Keratinocyte (primary cell): ENCODE measurements around the gene GDF2. TPM values are rescaled to one million over a fixed set of nuclear protein-coding genes. Genes with fewer than 3 reads are reported as not detected.

Experiments
- DNase-seq: peaks from one replicate; pipeline ENCODE4 v3.0.0-alpha.2; 2011; ENCODE audit warnings: low read depth, missing footprints, low spot score
- FAIRE-seq: peaks from 2 replicates; lab custom pipeline; 2011; peaks lifted over from hg19 to GRCh38; lab: Jason Lieb, UNC
- H2AFZ ChIP-seq: 2 replicates; pipeline ENCODE4 v1.6.0; 2012; ENCODE audit warnings: low read length, control low read depth, inconsistent platforms; ENCODE audit not compliant: control insufficient read depth
- H3K27ac ChIP-seq: 2 replicates; pipeline ENCODE4 v1.5.1; 2011; ENCODE audit warnings: low read length; ENCODE audit not compliant: control insufficient read depth, insufficient read depth
- H3K27me3 ChIP-seq: 3 replicates; pipeline ENCODE4 v1.6.0; 2011; ENCODE audit warnings: low read length; ENCODE audit not compliant: control insufficient read depth, insufficient read depth; ENCODE audit errors: extremely low read depth
- H3K36me3 ChIP-seq, 2 experiments: 2 replicates in 1 of 2; 3 replicates in 1 of 2; pipeline ENCODE4 v1.5.1; 2011; ENCODE audit warnings: low read length in 2 of 2, mild to moderate bottlenecking in 1 of 2; ENCODE audit not compliant: control insufficient read depth in 2 of 2, insufficient read depth in 2 of 2; ENCODE audit errors: extremely low read depth in 1 of 2
- H3K4me1 ChIP-seq: 3 replicates; pipeline ENCODE4 v1.5.1; 2011; ENCODE audit warnings: low read length; ENCODE audit not compliant: control insufficient read depth, insufficient read depth; ENCODE audit errors: extremely low read depth
- H3K4me2 ChIP-seq: 3 replicates; pipeline ENCODE4 v1.6.0; 2011; ENCODE audit warnings: low read depth, low read length; ENCODE audit not compliant: control insufficient read depth, insufficient read depth; ENCODE audit errors: extremely low read depth
- H3K4me3 ChIP-seq, 3 experiments: fragments of 200-600 bp in 1 of 3; sonication (generic) in 1 of 3; 2 replicates in 2 of 3; 3 replicates in 1 of 3; pipeline ENCODE4 v1.5.1; 2011 to 2016; ENCODE audit warnings: low read length in 3 of 3, mild to moderate bottlenecking in 3 of 3, control low read depth in 2 of 3, inconsistent platforms in 1 of 3, low read depth in 1 of 3, mixed read lengths in 1 of 3, mixed run types in 1 of 3, moderate library complexity in 1 of 3; ENCODE audit not compliant: control insufficient read depth in 2 of 3, insufficient read depth in 2 of 3; ENCODE audit errors: extremely low read depth in 1 of 3
- H3K79me2 ChIP-seq: 2 replicates; pipeline ENCODE4 v1.6.0; 2012; ENCODE audit warnings: low read length; ENCODE audit not compliant: control insufficient read depth, insufficient read depth
- H3K9ac ChIP-seq: 3 replicates; pipeline ENCODE4 v1.6.0; 2011; ENCODE audit warnings: low read length; ENCODE audit not compliant: control insufficient read depth, insufficient read depth; ENCODE audit errors: extremely low read depth
- H3K9me1 ChIP-seq: 3 replicates; pipeline ENCODE4 v1.6.0; 2011; ENCODE audit warnings: low read length; ENCODE audit not compliant: control insufficient read depth, insufficient read depth; ENCODE audit errors: extremely low read depth
- H3K9me3 ChIP-seq: 2 replicates; pipeline ENCODE4 v1.5.1; 2012; ENCODE audit warnings: low read depth, low read length; ENCODE audit not compliant: control insufficient read depth
- H4K20me1 ChIP-seq: 3 replicates; pipeline ENCODE4 v1.6.0; 2011; ENCODE audit warnings: low read length; ENCODE audit not compliant: control insufficient read depth, insufficient read depth; ENCODE audit errors: extremely low read depth
- EZH2 ChIP-seq: IDR thresholded peaks from one replicate; pipeline ENCODE4 v1.6.1; 2012; ENCODE audit warnings: inconsistent platforms, mild to moderate bottlenecking, low read length, moderate library complexity
- dilution Hi-C: fragments of 300-500 bp; cut with MboI; formaldehyde crosslinking; loops from one replicate; pipeline ENCODE4 v1.7.0; 2020; ENCODE audit warnings: low sequenced_read_pairs; ENCODE audit not compliant: extremely low pct_ligation_motif_present
- polyA plus RNA-seq, 5 experiments: library from polyadenylated mRNA; depleted of rRNA in 3 of 5; stranded (reverse) in 3 of 5; stranded (forward) in 1 of 5; unstranded in 1 of 5; fragments of >200 nt; gene quantifications; 1 replicate in 1 of 5; 2 replicates in 3 of 5; 3 replicates in 1 of 5; pipeline versions ENCODE4 v1.2.1 to v1.2.3, GENCODE V29; 2011 to 2012; ENCODE audit warnings: missing spikeins in 2 of 5, low read depth in 1 of 5, low replicate concordance in 1 of 5
- TF ChIP-seq, protein P1 (sequence below), 3 experiments: IDR thresholded peaks in 1 of 3; conservative IDR thresholded peaks in 1 of 3; optimal IDR thresholded peaks in 1 of 3; 2 replicates in 2 of 3; 3 replicates in 1 of 3; pipeline versions ENCODE3 to v1.5.1; 2011; ENCODE audit warnings: low read length in 3 of 3, mild to moderate bottlenecking in 3 of 3, moderate library complexity in 2 of 3, control low read depth in 1 of 3, inconsistent platforms in 1 of 3; ENCODE audit not compliant: insufficient read depth in 2 of 3; ENCODE audit errors: extremely low read depth in 1 of 3

Gene GDF2
- polyA plus RNA-seq, 1 donor (not counting 4 experiments of a cell fraction or from before 2014, with no cell fraction given) = not detected

DNA sequence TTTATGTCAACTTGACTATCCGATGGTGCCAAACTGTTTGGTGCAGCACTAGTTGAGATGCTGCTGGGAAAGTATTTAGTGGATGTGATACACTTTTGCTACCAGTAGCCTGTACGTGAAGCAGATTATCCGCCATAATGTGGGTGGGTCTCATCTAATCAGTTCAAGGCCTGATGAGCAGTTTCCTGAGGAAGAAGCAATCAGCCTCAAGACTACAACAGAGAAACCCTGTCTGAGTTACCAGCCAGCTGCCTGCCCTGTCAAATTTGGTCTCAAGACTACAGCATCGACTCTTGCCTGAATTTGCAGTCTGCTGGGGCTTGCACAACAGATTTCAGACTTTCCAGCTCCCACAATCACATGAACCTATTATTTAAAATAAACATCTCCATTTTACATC lies 15.1 kb downstream of the GDF2 start:
- Histone ChIP-seq H3K4me2 (no peak overlapping the region), H3K9ac (no peak overlapping the region), H3K27me3 (peaks cover 18% of the 10 kb centered on the region), H4K20me1 (no peaks in the 10 kb centered on the region), H3K79me2 (no peaks in the 10 kb centered on the region), H3K36me3 (no peaks in the 10 kb centered on the region), H3K4me3 (no peak overlapping the region), H2AFZ (no peak overlapping the region), H3K9me3 (no peaks in the 10 kb centered on the region), H3K27ac (no peak overlapping the region), H3K4me1 (no peaks in the 10 kb centered on the region), H3K9me1 (no peaks in the 10 kb centered on the region)
- dilution Hi-C loops = no loop called here
- no peak for TF ChIP-seq EZH2
- TF ChIP-seq, protein P1, sequence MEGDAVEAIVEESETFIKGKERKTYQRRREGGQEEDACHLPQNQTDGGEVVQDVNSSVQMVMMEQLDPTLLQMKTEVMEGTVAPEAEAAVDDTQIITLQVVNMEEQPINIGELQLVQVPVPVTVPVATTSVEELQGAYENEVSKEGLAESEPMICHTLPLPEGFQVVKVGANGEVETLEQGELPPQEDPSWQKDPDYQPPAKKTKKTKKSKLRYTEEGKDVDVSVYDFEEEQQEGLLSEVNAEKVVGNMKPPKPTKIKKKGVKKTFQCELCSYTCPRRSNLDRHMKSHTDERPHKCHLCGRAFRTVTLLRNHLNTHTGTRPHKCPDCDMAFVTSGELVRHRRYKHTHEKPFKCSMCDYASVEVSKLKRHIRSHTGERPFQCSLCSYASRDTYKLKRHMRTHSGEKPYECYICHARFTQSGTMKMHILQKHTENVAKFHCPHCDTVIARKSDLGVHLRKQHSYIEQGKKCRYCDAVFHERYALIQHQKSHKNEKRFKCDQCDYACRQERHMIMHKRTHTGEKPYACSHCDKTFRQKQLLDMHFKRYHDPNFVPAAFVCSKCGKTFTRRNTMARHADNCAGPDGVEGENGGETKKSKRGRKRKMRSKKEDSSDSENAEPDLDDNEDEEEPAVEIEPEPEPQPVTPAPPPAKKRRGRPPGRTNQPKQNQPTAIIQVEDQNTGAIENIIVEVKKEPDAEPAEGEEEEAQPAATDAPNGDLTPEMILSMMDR (optimal IDR thresholded peaks at IDR 0.05 in 1 of 3, IDR thresholded peaks at IDR 0.05 in 1 of 3, conservative IDR thresholded peaks at IDR 0.05 in 1 of 3; ENCODE audit: extremely low read depth in 1 of 3, insufficient read depth in 2 of 3, low read length in 3 of 3) = no peak
- no peak for FAIRE-seq
- DNase-seq = no peak

DNA sequence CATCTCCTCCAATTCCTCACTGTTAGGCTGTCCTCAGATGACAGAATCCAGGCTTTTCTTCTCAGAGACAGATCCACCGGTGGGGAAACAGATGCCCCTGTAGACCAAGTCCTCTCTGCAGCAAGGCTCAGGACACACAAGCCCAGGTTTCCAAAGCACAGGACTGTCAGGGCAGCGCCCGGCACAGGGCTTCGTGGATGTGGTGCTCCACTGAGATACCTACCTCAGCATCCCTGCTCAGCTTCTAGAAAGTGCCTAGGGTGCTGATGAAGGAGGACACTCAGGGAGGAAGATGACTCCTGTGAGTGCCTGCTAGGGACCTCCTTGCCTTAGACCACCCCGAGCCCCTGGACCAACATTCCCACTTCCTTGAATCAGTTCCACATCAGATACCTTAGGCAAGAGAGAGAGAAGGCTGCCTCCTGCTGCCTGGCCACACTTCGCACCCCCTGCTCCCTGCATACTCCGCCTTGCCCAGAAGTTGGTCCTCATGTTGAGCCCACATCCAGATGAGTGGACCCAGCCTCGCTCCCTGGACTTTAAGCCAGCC lies 17.0 kb downstream of the GDF2 start:
- no peak for TF ChIP-seq EZH2
- no peak overlapping the region for H3K9ac ChIP-seq
- H3K4me1 ChIP-seq = no peaks in the 10 kb centered on the region
- no peak overlapping the region for H2AFZ ChIP-seq
- H3K9me3 ChIP-seq = no peaks in the 10 kb centered on the region
- H3K27me3 ChIP-seq = peaks cover 10% of the 10 kb centered on the region
- H3K9me1 ChIP-seq = no peaks in the 10 kb centered on the region
- dilution Hi-C loops = no loop called here
- H3K4me2 ChIP-seq = no peak overlapping the region
- DNase-seq = no peak
- H3K4me3 ChIP-seq = no peak overlapping the region
- H3K79me2 ChIP-seq = no peaks in the 10 kb centered on the region
- H3K36me3 ChIP-seq = no peaks in the 10 kb centered on the region
- FAIRE-seq = no peak
- no peak overlapping the region for H3K27ac ChIP-seq
- no peaks in the 10 kb centered on the region for H4K20me1 ChIP-seq
